Endothelial cell of umbilical vein (primary cell): Measurements from ENCODE around the gene FAM98A. TPM values are rescaled to one million over a fixed set of nuclear protein-coding genes. Genes with fewer than 3 reads are reported as not detected.

ENCODE experiments used
- BruUV-seq: library from RNA; stranded (reverse); fragments of 400-500 nt; replicated peaks from 2 replicates; lab custom pipeline; 2021; lab: Mats Ljungman, UMichigan
- CTCF ChIA-PET: fragments of 300-600, 350-600 bp; sonication (Branson Sonifier 250); formaldehyde crosslinking; loops from one replicate; lab custom pipeline; 2021; ENCODE audit warnings: antibody characterized with exemption, inconsistent platforms; lab: Charles Lee
- POLR2A ChIA-PET: fragments of 300-600, 350-600 bp; sonication (Branson Sonifier 250); formaldehyde crosslinking; loops from one replicate; lab custom pipeline; 2021; ENCODE audit warnings: antibody characterized with exemption, inconsistent platforms; lab: Charles Lee
- DNase-seq: peaks from one replicate; pipeline ENCODE4 v3.0.0-alpha.2; 2011; ENCODE audit warnings: low read depth, low spot score
- FAIRE-seq: peaks from 2 replicates; lab custom pipeline; 2011; peaks lifted over from hg19 to GRCh38; lab: Jason Lieb, UNC
- H2AFZ ChIP-seq: 2 replicates; pipeline ENCODE4 v1.6.0; 2012; ENCODE audit warnings: low read depth, low read length, control low read depth, inconsistent platforms
- H3K27ac ChIP-seq: 2 replicates; pipeline ENCODE4 v1.5.1; 2011; ENCODE audit warnings: low read depth, mild to moderate bottlenecking, control low read depth, low read length, moderate library complexity; ENCODE audit not compliant: insufficient read depth
- H3K27me3 ChIP-seq, 2 experiments: 2 replicates each; pipeline versions ENCODE4 v1.6.0 to v1.6.1; 2011; ENCODE audit warnings: low read length in 2 of 2, mixed read lengths in 1 of 2; ENCODE audit not compliant: control insufficient read depth in 2 of 2, insufficient read depth in 2 of 2
- H3K36me3 ChIP-seq, 2 experiments: 2 replicates in 1 of 2; 3 replicates in 1 of 2; pipeline ENCODE4 v1.5.1; 2011; ENCODE audit warnings: low read length in 2 of 2, mild to moderate bottlenecking in 1 of 2, moderate library complexity in 1 of 2; ENCODE audit not compliant: control insufficient read depth in 2 of 2, insufficient read depth in 2 of 2; ENCODE audit errors: extremely low read depth in 1 of 2
- H3K4me1 ChIP-seq: 3 replicates; pipeline ENCODE4 v1.5.1; 2011; ENCODE audit warnings: mild to moderate bottlenecking, low read length; ENCODE audit not compliant: control insufficient read depth, insufficient read depth; ENCODE audit errors: extremely low read depth
- H3K4me2 ChIP-seq: 2 replicates; pipeline ENCODE4 v1.6.1; 2011; ENCODE audit warnings: low read length, control low read depth, mixed read lengths; ENCODE audit not compliant: insufficient read depth
- H3K4me3 ChIP-seq, 3 experiments: fragments of 200-600 bp in 1 of 3; sonication (generic), shearing (Covaris generic) in 1 of 3; replicated peaks in 1 of 3; 2 replicates each; pipeline ENCODE4 v1.5.1; 2011 to 2016; ENCODE audit warnings: control low read depth in 3 of 3, low read length in 3 of 3, mild to moderate bottlenecking in 2 of 3, inconsistent platforms in 1 of 3, low read depth in 1 of 3, moderate library complexity in 1 of 3; ENCODE audit not compliant: insufficient read depth in 1 of 3
- H3K79me2 ChIP-seq: 2 replicates; pipeline ENCODE4 v1.6.0; 2012; ENCODE audit warnings: low read length, inconsistent platforms; ENCODE audit not compliant: control insufficient read depth, insufficient read depth
- H3K9ac ChIP-seq: replicated peaks from 2 replicates; pipeline ENCODE3; 2011; ENCODE audit warnings: low read length, control low read depth; ENCODE audit not compliant: insufficient read depth; ENCODE audit errors: extremely low read depth
- H3K9me1 ChIP-seq: replicated peaks from 3 replicates; pipeline ENCODE4 v1.6.0; 2011; ENCODE audit warnings: mild to moderate bottlenecking, low read length; ENCODE audit not compliant: control insufficient read depth, insufficient read depth; ENCODE audit errors: extremely low read depth
- H3K9me3 ChIP-seq: replicated peaks from 2 replicates; pipeline ENCODE4 v1.5.1; 2012; ENCODE audit warnings: low read length, inconsistent platforms; ENCODE audit not compliant: control insufficient read depth, insufficient read depth
- H4K20me1 ChIP-seq: replicated peaks from 2 replicates; pipeline ENCODE3; 2011; ENCODE audit warnings: mild to moderate bottlenecking, low read length; ENCODE audit not compliant: control insufficient read depth, insufficient read depth; ENCODE audit errors: extremely low read depth
- FOS ChIP-seq: IDR thresholded peaks from 2 replicates; pipeline ENCODE4 v1.6.1; 2011; ENCODE audit warnings: mild to moderate bottlenecking, low read length, moderate library complexity, borderline replicate concordance; ENCODE audit not compliant: insufficient read depth
- GATA2 ChIP-seq: IDR thresholded peaks from 2 replicates; pipeline ENCODE4 v1.7.0; 2011; ENCODE audit warnings: low read depth, mild to moderate bottlenecking, moderate library complexity, mixed read lengths, low read length; ENCODE audit not compliant: insufficient read length, insufficient read depth
- MYC ChIP-seq: IDR thresholded peaks from one replicate; pipeline ENCODE4 v1.6.1; 2011; ENCODE audit warnings: mild to moderate bottlenecking, low read depth, low read length
- POLR2A ChIP-seq: IDR thresholded peaks from 2 replicates; pipeline ENCODE4 v1.6.1; 2012; ENCODE audit warnings: low read depth, mild to moderate bottlenecking, control low read depth, low read length
- POLR2AphosphoS5 ChIP-seq: IDR thresholded peaks from 2 replicates; pipeline ENCODE4 v1.6.1; 2012; ENCODE audit warnings: low read depth, mild to moderate bottlenecking, control low read depth, low read length, moderate library complexity; ENCODE audit not compliant: insufficient read depth
- dilution Hi-C: fragments of 300-500 bp; cut with MboI; formaldehyde crosslinking; loops from one replicate; pipeline ENCODE4 v1.15.0; 2019; ENCODE audit warnings: low sequenced_read_pairs; ENCODE audit not compliant: extremely low pct_ligation_motif_present
- intact Hi-C: fragments of 100-400 bp; cut with micrococcal nuclease; formaldehyde crosslinking; loops from one replicate; pipeline ENCODE4 v1.10.0; 2022
- polyA plus RNA-seq, 4 experiments: library from polyadenylated mRNA; depleted of rRNA in 3 of 4; stranded (reverse) in 3 of 4; unstranded in 1 of 4; fragments of >200 nt; gene quantifications; 2 replicates each; pipeline versions ENCODE4 v1.2.1 to v1.2.3, GENCODE V29; 2011 to 2012; ENCODE audit warnings: missing spikeins in 1 of 4
- small RNA-seq: library from RNA; depleted of rRNA; stranded (forward); fragments of <200 nt; gene quantifications from one replicate; pipeline ENCODE3, GENCODE V24; 2012; ENCODE audit warnings: low replicate concordance, low read depth; ENCODE audit not compliant: insufficient read depth, insufficient read length
- total RNA-seq: library from RNA; stranded (reverse); gene quantifications from 2 replicates; pipeline ENCODE4 v1.2.3, GENCODE V29; 2021
- TF ChIP-seq, protein P1 (sequence below): IDR thresholded peaks from 2 replicates; pipeline ENCODE4 v1.6.1; 2011; ENCODE audit not compliant: insufficient read depth, insufficient read length

Gene FAM98A
- total and polyA plus RNA-seq, 2 donors (not counting 3 experiments of a cell fraction or from before 2014, with no cell fraction given): 52.8 to 97.1 TPM

GRCh38 chr2:33535421-33535820 lies 63.7 kb downstream of the FAM98A start:
- CTCF ChIA-PET: interaction anchor here (1.4 kb wide), 1 partner anchor 60 kb away, joined by 3 read pairs; no protein-coding TSS in a partner anchor
- Histone ChIP-seq H3K4me1 (no peaks in the 10 kb centered on the region), H3K9me3 (no peaks in the 10 kb centered on the region), H4K20me1 (no peaks in the 10 kb centered on the region), H2AFZ (no peak overlapping the region), H3K4me2 (no peak overlapping the region), H3K79me2 (no peaks in the 10 kb centered on the region), H3K27ac (no peak overlapping the region), H3K9me1 (no peaks in the 10 kb centered on the region), H3K9ac (no peak overlapping the region), H3K36me3 (no peaks in the 10 kb centered on the region), H3K27me3 (no peaks in the 10 kb centered on the region), H3K4me3 (no peak overlapping the region)
- TF ChIP-seq GATA2 (no peak), FOS (no peak), POLR2A (no peak), POLR2AphosphoS5 (no peak), MYC (no peak)
- TF ChIP-seq, protein P1, sequence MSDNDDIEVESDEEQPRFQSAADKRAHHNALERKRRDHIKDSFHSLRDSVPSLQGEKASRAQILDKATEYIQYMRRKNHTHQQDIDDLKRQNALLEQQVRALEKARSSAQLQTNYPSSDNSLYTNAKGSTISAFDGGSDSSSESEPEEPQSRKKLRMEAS: no peak
- intact Hi-C loops: no loop called here
- no TSS peak for BruUV-seq
- FAIRE-seq (no peak), DNase-seq (no peak)
- POLR2A ChIA-PET: no interaction called here
- dilution Hi-C loops: no loop called here

Small RNA genes within 50 kb of the gene (small RNA-seq; reads per million reads assigned to genes)
- gene ATP6V0E1P3: not detected

Other genes with a start within 250 kb of the FAM98A start
- 39.6 and 42.1 TPM in 2 replicates for gene RASGRP3, start 122.7 kb downstream of the FAM98A start, total RNA-seq
- gene RASGRP3, start 122.7 kb downstream of the FAM98A start, polyA plus RNA-seq: 14.3 and 16.0 TPM in 2 replicates